Measurements from ENCODE around the gene SLC2A9.

SLC2A9 gene

DNA sequence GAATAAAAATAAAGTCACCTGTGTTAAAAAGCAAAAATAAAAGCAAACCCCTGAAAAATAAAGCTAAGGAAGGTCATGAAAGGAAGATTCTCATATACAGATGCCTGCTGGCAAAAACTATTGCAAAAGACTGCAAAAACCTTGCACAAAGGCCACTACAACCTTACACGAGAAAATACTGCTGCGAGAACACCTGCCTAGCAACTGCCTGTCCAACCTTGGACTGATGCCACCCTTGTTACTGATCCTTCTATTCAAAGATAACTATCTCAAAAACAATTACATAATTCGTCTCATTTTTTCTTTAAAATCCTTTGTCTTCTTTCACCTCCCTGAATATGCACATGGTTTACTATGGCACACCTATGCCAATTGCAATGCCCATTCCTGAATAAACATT, 49.6 kb downstream of the SLC2A9 start:
- no peak for DNase-seq (ENCODE audit: low spot score)
- in situ Hi-C loops (cut with MboI; ENCODE audit: low pct_unique_long_range_greater_than_20kb, low sequenced_read_pairs, unreplicated experiment) = no loop called here
- TF ChIP-seq, protein P1, sequence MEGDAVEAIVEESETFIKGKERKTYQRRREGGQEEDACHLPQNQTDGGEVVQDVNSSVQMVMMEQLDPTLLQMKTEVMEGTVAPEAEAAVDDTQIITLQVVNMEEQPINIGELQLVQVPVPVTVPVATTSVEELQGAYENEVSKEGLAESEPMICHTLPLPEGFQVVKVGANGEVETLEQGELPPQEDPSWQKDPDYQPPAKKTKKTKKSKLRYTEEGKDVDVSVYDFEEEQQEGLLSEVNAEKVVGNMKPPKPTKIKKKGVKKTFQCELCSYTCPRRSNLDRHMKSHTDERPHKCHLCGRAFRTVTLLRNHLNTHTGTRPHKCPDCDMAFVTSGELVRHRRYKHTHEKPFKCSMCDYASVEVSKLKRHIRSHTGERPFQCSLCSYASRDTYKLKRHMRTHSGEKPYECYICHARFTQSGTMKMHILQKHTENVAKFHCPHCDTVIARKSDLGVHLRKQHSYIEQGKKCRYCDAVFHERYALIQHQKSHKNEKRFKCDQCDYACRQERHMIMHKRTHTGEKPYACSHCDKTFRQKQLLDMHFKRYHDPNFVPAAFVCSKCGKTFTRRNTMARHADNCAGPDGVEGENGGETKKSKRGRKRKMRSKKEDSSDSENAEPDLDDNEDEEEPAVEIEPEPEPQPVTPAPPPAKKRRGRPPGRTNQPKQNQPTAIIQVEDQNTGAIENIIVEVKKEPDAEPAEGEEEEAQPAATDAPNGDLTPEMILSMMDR (IDR thresholded peaks at IDR 0.05; ENCODE audit: extremely low read depth, insufficient read depth, missing control alignments) = no peak

DNA sequence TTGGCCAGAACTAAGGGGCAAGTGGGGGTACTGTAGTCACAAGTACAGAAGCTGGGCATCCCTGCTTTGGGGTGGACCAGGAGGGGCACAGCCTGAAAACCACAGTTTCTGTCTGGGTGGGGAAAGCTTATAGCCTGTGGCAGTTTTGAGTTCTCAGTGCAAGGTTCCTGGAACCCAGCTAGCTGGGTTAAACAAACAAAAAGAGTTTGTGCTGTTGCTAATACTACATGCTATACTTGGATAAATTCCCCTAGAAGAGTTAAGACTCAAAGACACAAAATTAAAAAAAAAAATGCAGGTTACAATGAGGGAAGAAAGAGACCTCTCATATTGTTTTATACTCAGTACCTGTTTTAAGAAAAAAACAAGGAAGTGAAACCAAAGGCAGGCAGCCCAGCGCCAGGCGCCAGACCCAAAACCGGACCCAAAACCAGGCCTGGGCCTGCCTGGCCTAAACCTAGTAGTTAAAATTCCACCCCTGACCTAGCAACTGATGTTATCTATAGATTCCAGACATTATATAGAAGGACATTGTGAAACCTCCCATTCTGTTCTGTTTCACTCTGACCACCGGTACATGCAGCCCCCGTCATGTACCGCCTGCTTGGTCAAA, 50.8 kb downstream of the SLC2A9 start:
- TF ChIP-seq, protein P1 (IDR thresholded peaks at IDR 0.05; ENCODE audit: extremely low read depth, insufficient read depth, missing control alignments) = no peak
- peak; percentile 13 for DNase-seq (ENCODE audit: low spot score)
- in situ Hi-C loops (cut with MboI; ENCODE audit: low pct_unique_long_range_greater_than_20kb, low sequenced_read_pairs, unreplicated experiment) = no loop called here

DNA sequence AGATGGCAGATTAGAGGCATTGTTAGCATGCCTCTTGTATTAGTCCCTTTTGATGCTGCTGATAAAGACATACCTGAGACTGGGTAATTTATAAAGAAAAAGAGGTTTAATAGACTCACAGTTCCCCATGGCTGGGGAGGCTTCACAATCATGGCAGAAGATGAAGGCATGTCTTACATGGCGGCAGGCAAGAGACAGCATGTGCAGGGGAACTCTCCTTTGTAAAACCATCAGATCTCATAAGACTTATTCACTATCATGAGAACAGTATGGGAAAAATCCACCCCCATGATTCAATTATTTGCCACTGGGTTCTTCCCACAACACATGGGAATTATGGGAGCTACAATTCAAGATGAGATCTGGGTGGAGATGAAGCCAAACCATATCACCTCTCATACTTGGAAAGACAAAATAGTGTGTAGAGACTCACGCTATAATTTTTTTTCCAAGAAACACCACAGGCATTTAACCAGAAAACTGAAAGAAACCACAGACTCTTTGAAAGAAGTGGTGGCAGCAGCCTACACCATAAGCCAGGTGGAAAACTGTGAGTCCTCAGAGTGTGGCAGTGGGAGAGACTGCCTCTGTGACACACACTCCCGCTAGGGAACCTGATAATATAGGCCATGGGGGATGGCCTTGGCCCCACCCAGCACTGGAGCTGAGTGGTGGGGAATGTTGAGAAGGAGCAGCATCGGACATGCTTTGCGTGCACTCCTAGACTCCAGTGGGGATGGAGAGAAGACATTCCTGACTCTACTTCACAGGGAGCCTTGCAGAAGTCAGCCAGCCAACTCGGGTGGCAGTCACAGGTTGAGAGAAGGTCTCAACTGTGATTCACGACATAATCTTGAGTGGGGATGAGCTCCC, 51.5 kb downstream of the SLC2A9 start:
- in situ Hi-C loops (cut with MboI; ENCODE audit: low pct_unique_long_range_greater_than_20kb, low sequenced_read_pairs, unreplicated experiment) = no loop called here
- DNase-seq (ENCODE audit: low spot score) = no peak
- TF ChIP-seq, protein P1 (IDR thresholded peaks at IDR 0.05; ENCODE audit: extremely low read depth, insufficient read depth, missing control alignments) = no peak

DNA sequence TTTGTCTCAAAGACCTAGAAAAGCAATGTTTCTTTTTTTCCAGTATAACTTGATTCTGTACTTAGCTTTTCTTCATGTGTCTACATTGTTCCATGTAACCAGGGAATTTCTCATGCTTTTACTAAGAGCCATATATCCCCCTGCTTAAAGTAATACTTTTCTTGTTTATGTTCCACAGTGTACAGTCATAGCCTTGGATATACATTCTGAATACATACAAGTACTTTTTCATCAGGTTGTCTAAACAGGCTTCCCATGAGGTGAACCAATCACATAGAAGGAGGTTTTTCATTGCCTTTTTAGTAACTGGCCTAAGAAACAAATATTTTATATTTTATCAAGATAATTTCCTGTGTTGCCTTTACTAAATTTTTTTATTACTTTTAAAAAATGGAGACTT, 52.8 kb downstream of the SLC2A9 start:
- TF ChIP-seq, protein P1 (IDR thresholded peaks at IDR 0.05; ENCODE audit: extremely low read depth, insufficient read depth, missing control alignments) = no peak
- no peak for DNase-seq (ENCODE audit: low spot score)
- in situ Hi-C loops (cut with MboI; ENCODE audit: low pct_unique_long_range_greater_than_20kb, low sequenced_read_pairs, unreplicated experiment) = no loop called here

DNA sequence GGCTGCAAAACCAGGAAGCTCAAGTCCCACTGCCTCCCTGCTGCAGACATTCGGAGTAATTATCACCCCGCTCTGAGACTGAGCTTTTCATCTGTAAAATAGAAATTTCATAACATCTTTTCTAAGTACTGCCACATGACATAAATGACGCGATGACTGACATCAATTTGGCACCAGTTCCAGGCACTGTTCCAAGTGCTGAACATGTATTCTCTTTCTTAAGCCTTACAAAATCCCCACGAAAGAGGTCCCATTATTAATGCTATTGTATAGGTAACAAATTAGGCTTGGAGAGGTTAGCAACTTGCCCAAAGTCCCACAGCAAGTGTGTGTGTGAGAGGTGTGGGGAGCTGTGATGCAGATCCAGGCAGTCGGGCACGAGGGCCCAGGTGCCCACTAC, 56.4 kb downstream of the SLC2A9 start:
- no peak for DNase-seq (ENCODE audit: low spot score)
- TF ChIP-seq, protein P1 (IDR thresholded peaks at IDR 0.05; ENCODE audit: extremely low read depth, insufficient read depth, missing control alignments) = no peak
- in situ Hi-C loops (cut with MboI; ENCODE audit: low pct_unique_long_range_greater_than_20kb, low sequenced_read_pairs, unreplicated experiment) = no loop called here

DNA sequence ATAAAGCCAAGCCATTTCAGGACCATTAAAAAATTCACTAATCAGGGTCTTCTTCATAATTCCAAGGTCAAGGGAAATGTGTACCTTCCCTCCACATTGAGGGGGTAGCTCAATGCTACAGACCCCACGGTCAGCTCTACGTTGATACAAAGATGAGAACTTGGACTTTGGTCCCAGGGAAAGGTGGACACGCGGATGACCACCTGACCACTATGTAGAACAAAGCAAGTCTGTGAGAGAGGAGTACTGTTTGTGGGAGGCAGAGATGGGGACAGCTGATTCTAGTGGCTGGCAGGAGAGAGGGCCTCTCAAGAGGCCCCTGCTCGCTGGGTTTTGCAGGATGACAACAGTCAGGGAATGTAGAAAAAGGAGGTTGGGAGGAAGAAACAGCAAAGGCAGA, 58.0 kb downstream of the SLC2A9 start:
- no peak for DNase-seq (ENCODE audit: low spot score)
- in situ Hi-C loops (cut with MboI; ENCODE audit: low pct_unique_long_range_greater_than_20kb, low sequenced_read_pairs, unreplicated experiment) = no loop called here
- TF ChIP-seq, protein P1 (IDR thresholded peaks at IDR 0.05; ENCODE audit: extremely low read depth, insufficient read depth, missing control alignments) = no peak
